AG09319 (cell line): ENCODE data around the gene GLI3.

Experiments
- DNase-seq: peaks from one replicate; pipeline ENCODE4 v3.0.0-alpha.2; 2010; ENCODE audit warnings: low read depth; ENCODE audit errors: extremely low read depth
- TF ChIP-seq, protein P1 (sequence below): IDR thresholded peaks from 2 replicates; pipeline ENCODE4 v1.5.1; 2011; ENCODE audit warnings: low read depth, mild to moderate bottlenecking, inconsistent platforms, low read length, moderate library complexity

The GLI3 gene

DNA sequence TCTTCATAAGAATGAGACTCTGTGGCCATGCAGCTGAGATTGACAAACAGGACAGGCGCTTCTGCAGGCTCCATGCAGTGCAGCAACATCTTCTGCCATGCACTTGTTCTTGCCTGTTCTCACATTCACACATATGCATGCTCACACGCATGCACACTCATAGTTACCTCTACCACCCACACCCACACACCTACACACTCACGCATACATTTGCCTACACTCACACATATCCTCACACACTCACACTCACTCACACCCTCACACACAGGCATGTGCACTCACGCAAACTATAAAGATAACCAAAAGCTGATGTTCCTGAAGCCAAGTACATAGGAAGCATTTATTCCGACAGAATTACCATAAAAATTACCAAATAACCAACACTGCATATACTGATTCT is 15.7 kb downstream of the GLI3 start:
- TF ChIP-seq, protein P1, sequence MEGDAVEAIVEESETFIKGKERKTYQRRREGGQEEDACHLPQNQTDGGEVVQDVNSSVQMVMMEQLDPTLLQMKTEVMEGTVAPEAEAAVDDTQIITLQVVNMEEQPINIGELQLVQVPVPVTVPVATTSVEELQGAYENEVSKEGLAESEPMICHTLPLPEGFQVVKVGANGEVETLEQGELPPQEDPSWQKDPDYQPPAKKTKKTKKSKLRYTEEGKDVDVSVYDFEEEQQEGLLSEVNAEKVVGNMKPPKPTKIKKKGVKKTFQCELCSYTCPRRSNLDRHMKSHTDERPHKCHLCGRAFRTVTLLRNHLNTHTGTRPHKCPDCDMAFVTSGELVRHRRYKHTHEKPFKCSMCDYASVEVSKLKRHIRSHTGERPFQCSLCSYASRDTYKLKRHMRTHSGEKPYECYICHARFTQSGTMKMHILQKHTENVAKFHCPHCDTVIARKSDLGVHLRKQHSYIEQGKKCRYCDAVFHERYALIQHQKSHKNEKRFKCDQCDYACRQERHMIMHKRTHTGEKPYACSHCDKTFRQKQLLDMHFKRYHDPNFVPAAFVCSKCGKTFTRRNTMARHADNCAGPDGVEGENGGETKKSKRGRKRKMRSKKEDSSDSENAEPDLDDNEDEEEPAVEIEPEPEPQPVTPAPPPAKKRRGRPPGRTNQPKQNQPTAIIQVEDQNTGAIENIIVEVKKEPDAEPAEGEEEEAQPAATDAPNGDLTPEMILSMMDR = no peak
- DNase-seq = no peak

DNA sequence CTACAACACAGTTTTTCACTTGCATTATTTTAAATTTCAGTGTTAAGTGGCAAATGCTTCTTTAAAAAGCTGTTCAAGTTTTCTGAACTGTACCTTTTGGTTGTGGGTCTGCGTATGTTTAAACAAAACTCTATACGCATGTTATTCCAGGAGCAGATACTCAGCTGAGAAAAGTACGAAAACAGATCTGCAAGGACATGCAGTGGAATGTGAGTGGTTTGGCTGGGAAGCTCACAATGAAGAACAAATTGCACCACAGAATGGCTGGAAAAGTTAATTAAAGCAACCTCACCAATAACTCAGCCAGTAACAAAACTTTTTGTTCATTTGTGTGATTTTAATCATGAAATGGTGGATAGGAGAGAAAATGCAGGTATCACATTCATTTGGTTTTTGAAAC is 17.6 kb downstream of the GLI3 start:
- DNase-seq = no peak
- TF ChIP-seq, protein P1 = no peak

DNA sequence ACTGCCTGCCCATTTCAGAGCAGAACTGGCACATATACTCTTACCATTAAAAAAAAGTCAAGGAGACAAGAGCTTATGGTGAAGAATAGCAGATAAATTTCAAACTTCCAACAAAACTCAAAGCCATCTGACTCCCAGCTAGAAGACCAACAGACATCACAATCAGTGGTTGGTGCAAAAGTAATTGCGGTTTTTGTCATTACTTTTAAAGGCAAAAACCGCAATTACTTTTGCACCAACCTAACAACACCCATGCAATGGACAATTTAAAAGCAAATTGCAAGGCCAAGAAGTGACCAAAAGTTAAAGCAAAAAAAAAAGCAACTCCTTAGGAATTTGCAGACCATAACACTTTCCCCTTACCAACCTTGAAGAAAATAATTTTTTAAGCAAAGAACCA is 18.8 kb downstream of the GLI3 start:
- no peak for DNase-seq
- TF ChIP-seq, protein P1 = no peak

DNA sequence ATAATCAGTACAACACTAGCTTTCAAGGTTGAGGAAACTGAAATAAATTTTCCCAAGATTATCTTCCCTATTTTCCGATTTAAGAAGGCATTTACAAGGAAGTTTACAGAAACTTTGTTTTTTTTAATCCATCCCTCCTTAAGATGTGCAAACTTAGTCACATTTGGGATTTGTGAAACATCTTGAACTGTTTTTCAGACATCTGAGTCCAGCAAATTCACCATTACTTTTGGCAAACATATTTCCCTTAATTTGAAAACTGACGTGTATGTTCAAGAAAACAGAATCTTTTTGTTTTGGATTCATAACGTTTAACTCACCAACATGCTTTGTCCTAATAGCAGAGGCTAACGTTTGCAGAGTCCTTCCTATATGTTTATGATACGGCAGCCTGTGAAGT is 19.5 kb downstream of the GLI3 start:
- DNase-seq = no peak
- TF ChIP-seq, protein P1 = no peak

DNA sequence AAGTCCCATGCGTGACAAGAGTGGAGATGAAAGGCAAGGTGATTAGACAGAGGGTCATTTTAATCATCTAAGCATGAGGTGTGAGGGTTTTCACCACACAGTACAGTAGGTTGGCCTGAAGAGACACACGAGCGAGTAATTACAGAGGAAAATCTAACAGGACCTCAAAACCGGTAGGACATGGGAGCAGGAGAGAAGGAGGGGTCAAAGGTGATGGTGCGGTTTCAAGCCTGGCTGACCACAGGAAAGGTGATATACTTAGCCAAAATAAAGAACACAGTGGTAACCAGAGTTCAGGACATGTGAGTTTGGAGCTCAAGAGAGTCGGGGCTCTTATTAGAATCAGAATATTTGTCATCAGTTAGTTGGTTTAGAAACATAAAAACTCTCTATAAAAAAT is 20.0 kb downstream of the GLI3 start:
- TF ChIP-seq, protein P1 = no peak
- no peak for DNase-seq

DNA sequence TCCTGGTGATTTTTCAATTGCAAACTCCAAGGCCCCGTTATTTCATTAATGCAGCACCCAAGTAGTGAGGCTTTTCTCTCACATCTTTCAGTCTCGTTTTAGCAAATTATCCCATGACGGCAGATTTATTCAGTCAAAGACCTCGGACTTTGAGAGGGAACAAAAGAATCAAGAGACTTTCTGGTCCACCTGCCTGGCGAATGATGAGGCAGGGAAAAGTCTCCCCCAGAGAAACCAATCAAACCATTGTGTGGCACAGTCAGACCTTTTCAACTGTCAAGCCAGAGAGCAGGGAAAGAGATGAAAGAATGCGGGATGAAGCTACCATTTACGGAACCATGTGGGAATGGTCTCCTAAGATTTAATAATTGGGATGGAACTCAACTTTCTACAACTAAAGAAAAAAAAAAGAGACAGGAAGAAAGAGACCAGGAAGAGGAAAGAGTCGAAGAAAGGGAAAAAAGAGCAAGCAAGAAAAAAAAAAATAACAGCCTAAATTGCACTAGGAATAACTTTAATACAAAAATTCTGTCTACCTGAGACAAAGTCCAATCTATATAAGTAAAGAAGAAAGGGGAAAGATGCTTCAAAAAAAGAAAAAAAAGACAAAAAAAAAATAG is 22.8 kb downstream of the GLI3 start:
- no peak for DNase-seq
- TF ChIP-seq, protein P1 = no peak

DNA sequence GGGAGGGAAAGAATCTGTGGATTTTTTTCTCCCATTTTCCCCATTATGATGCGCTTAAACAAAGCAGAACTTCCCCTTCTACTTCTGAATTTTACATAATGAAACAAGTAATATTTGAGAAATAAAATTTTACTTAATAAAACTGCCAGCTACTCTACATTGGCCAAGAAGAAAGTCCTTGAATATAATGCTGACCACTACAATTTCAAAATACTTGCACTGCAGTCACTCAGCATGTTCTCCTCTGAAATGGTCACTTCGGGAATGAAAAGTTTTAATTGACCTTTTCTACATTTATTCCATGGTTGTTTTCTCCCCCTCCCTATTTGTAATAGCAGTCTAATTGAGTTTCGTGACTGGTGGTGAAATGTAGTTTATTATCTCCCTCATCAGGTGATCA is 23.9 kb downstream of the GLI3 start:
- TF ChIP-seq, protein P1 = no peak
- DNase-seq = no peak
